K562 (cell line): ENCODE results near the gene MAP3K14. TPM values are rescaled to one million over a fixed set of nuclear protein-coding genes. Genes with fewer than 3 reads are reported as not detected.

Experiments
- CTBP1 ChIP-seq: fragments of 450-650 bp; IDR thresholded peaks from 2 replicates; pipeline ENCODE4 v1.6.1; 2016; ENCODE audit warnings: borderline replicate concordance
- ERF ChIP-seq: fragments of 450-650 bp; formaldehyde crosslinking; IDR thresholded peaks from 2 replicates; pipeline ENCODE4 v1.4.0; 2020; ENCODE audit warnings: mild to moderate bottlenecking, mixed read lengths
- FOSL1 ChIP-seq: fragments of 200-800 bp; sonication (Bioruptor generic); conservative IDR thresholded peaks from 2 replicates; pipeline ENCODE4 v1.6.1; 2016; ENCODE audit warnings: missing genetic modification characterization, missing compliant biosample characterization
- HEY1 ChIP-seq: fragments of 250-450 bp; sonication (Bioruptor Pico); IDR thresholded peaks from 2 replicates; pipeline ENCODE4 v1.5.0; 2020; ENCODE audit warnings: mild to moderate bottlenecking, moderate library complexity, borderline replicate concordance
- KLF6 ChIP-seq: fragments of 250-450 bp; sonication (Bioruptor Pico); IDR thresholded peaks from 2 replicates; pipeline ENCODE4 v1.4.0; 2020; ENCODE audit warnings: mild to moderate bottlenecking, moderate library complexity, borderline replicate concordance
- L3MBTL2 ChIP-seq: fragments of 450-650 bp; IDR thresholded peaks from 2 replicates; pipeline ENCODE4 v1.6.1; 2016; ENCODE audit warnings: mild to moderate bottlenecking, moderate library complexity
- LCOR ChIP-seq: sonication (generic); formaldehyde crosslinking; IDR thresholded peaks from 2 replicates; pipeline ENCODE4 v1.8.0; 2022; ENCODE audit warnings: mild to moderate bottlenecking, missing genetic modification reagents
- MBD2 ChIP-seq: sonication (generic); IDR thresholded peaks from 2 replicates; pipeline ENCODE4 v1.6.1; 2016; ENCODE audit warnings: low read depth, borderline replicate concordance
- MIER1 ChIP-seq: fragments of 450-650 bp; IDR thresholded peaks from 2 replicates; pipeline ENCODE4 v1.6.1; 2016; ENCODE audit warnings: antibody characterized with exemption, mild to moderate bottlenecking, low read depth
- MNT ChIP-seq, 2 experiments: fragments of 450-650 bp; conservative IDR thresholded peaks; 2 replicates each; pipeline ENCODE4 v1.6.1; 2017; ENCODE audit warnings: mild to moderate bottlenecking in 2 of 2, moderate library complexity in 2 of 2
- MTF1 ChIP-seq: fragments of 250-450 bp; sonication (Bioruptor Pico); IDR thresholded peaks from 2 replicates; pipeline ENCODE4 v1.9.0; 2021; ENCODE audit warnings: moderate library complexity, mild to moderate bottlenecking, inconsistent platforms, borderline replicate concordance
- MYC ChIP-seq, 2 experiments: fragments of 250-450 bp in 1 of 2; sonication (Bioruptor Pico) in 1 of 2; IDR thresholded peaks; 2 replicates each; pipeline versions ENCODE4 v1.5.1 to v1.6.1; 2012 to 2021; ENCODE audit warnings: low read depth in 2 of 2, borderline replicate concordance in 1 of 2, improper control_type of control experiment in 1 of 2, low read length in 1 of 2, mild to moderate bottlenecking in 1 of 2, moderate library complexity in 1 of 2
- PHTF2 ChIP-seq: fragments of 250-450 bp; sonication (Bioruptor Pico); IDR thresholded peaks from 2 replicates; pipeline ENCODE4 v1.5.0; 2021; ENCODE audit warnings: mild to moderate bottlenecking
- POLR2G ChIP-seq: fragments of 200-400 bp; formaldehyde crosslinking; IDR thresholded peaks from 2 replicates; pipeline ENCODE4 v1.6.1; 2017; ENCODE audit warnings: low read depth, mild to moderate bottlenecking, antibody characterized with exemption, low read length, moderate library complexity
- RREB1 ChIP-seq: fragments of 250-450 bp; sonication (Bioruptor Pico); IDR thresholded peaks from 2 replicates; pipeline ENCODE4 v1.4.0; 2020
- SOX6 ChIP-seq: fragments of 450-650 bp; IDR thresholded peaks from 2 replicates; pipeline ENCODE4 v1.6.1; 2014; ENCODE audit warnings: mild to moderate bottlenecking
- TOE1 ChIP-seq, 2 experiments: fragments of 450-650 bp in 1 of 2; sonication (generic) in 1 of 2; formaldehyde crosslinking in 1 of 2; IDR thresholded peaks; 2 replicates each; pipeline versions ENCODE4 v1.7.1 to v1.8.0; 2016 to 2022; ENCODE audit warnings: borderline replicate concordance in 2 of 2, mild to moderate bottlenecking in 2 of 2, antibody characterized with exemption in 1 of 2, inconsistent platforms in 1 of 2, low read depth in 1 of 2, missing genetic modification reagents in 1 of 2, moderate library complexity in 1 of 2
- TRIM24 ChIP-seq, 2 experiments: fragments of 450-650 bp; IDR thresholded peaks; 2 replicates each; pipeline ENCODE4 v1.6.1; 2016
- polyA plus RNA-seq, 8 experiments: library from polyadenylated mRNA; depleted of rRNA in 4 of 8; stranded (reverse) in 5 of 8; unstranded in 3 of 8; fragments of >200 nt; fragmentation: Nextera tagmentation in 2 of 8; fragmentation: Illumina TruSeq in 1 of 8; extraction: Ambion mirVana in 2 of 8; extraction: Trizol in 1 of 8; gene quantifications; 2 replicates each; pipeline versions ENCODE4 v1.2.1 to v1.2.3, GENCODE V29; 2011 to 2014; ENCODE audit warnings: inconsistent platforms in 1 of 8, missing spikeins in 1 of 8
- total RNA-seq, 7 experiments: library from RNA; depleted of rRNA in 6 of 7; stranded (reverse); fragments of >200 nt in 6 of 7; fragmentation: Illumina TruSeq in 2 of 7; extraction: Trizol in 2 of 7; gene quantifications; 2 replicates each; pipeline versions ENCODE4 v1.2.1 to v1.2.3, GENCODE V29; 2011 to 2021; ENCODE audit warnings: low replicate concordance in 1 of 7

The MAP3K14 gene
- total and polyA plus RNA-seq, 9 of the 15 experiments (the other 6 are each of a cell fraction or from before 2014, with no cell fraction given): 0.45 to 8.7 (median 3.2) TPM

GRCh38 chr17:45225964-45226530, 90.8 kb downstream of the MAP3K14 start (continued):
- TF ChIP-seq RREB1 (CRISPR knock-in tag) (peak; percentile 49; the same call in 1 of the 2 replicates), MTF1 (no peak), TRIM24 (IDR thresholded peaks at IDR 0.05) (peak in 1 of 2 experiments; percentile 62; a peak in 2 of 4 replicates), L3MBTL2 (peak; percentile 64), HEY1 (CRISPR knock-in tag) (no peak), MYC (IDR thresholded peaks at IDR 0.05; ENCODE audit: low read depth, low read length) (peak; percentile 88; the same call in 1 of the 2 replicates), MYC (CRISPR knock-in tag; IDR thresholded peaks at IDR 0.05; ENCODE audit: borderline replicate concordance, low read depth) (no peak), MNT (conservative IDR thresholded peaks at IDR 0.05) (peak; percentile 87 to 92), POLR2G (peak; percentile 88), FOSL1 (0 out of 2 replicates have a peak, but pooled peaks have one; percentile 32), TOE1 (IDR thresholded peaks at IDR 0.05; ENCODE audit: borderline replicate concordance) (peak; percentile 64; the same call in 1 of the 2 replicates), TOE1 (CRISPR knock-in tag; IDR thresholded peaks at IDR 0.05; ENCODE audit: borderline replicate concordance, low read depth) (no peak), CTBP1 (peak; percentile 58; the same call in 1 of the 2 replicates), KLF6 (CRISPR knock-in tag) (peak; percentile 28; the same call in 1 of the 2 replicates), MBD2 (peak; percentile 11; the same call in 1 of the 2 replicates), PHTF2 (CRISPR knock-in tag) (no peak), LCOR (no peak), SOX6 (peak; percentile 47; the same call in 1 of the 2 replicates), MIER1 (no peak), ERF (no peak)
